Activated B cell treated with CpG ODN at 0.5 μM for 24 hours (primary cell): ENCODE data around the gene DUSP28. TPM values are rescaled to one million over a fixed set of nuclear protein-coding genes. Genes with fewer than 3 reads are reported as not detected.

Experiments
- ATAC-seq: fragments of 200-7000 bp; cut with Tn5 transposase; one replicate; pipeline ENCODE4 v1.10.0; 2021; ENCODE audit warnings: low read depth, mild to moderate bottlenecking, moderate library complexity
- CTCF ChIA-PET: fragments of 350-600 bp; sonication (Branson Sonifier 250); formaldehyde crosslinking; loops from one replicate; lab custom pipeline; 2021; ENCODE audit warnings: antibody characterized with exemption; lab: Charles Lee
- POLR2A ChIA-PET: fragments of 350-600 bp; sonication (Branson Sonifier 250); formaldehyde crosslinking; loops from one replicate; lab custom pipeline; 2021; ENCODE audit warnings: antibody characterized with exemption; lab: Charles Lee
- DNase-seq: peaks from one replicate; pipeline ENCODE4 v3.0.0; 2022
- H3K27ac Mint-ChIP-seq: one replicate; pipeline ENCODE4 v1.8.0; 2020; ENCODE audit warnings: mixed read lengths
- H3K27me3 Mint-ChIP-seq: one replicate; pipeline ENCODE4 v1.8.0; 2021; ENCODE audit warnings: mixed read lengths
- H3K36me3 Mint-ChIP-seq: one replicate; pipeline ENCODE4 v1.8.0; 2021; ENCODE audit warnings: low read depth, mixed read lengths
- H3K4me1 Mint-ChIP-seq: one replicate; pipeline ENCODE4 v1.8.0; 2021; ENCODE audit warnings: mixed read lengths
- H3K4me3 Mint-ChIP-seq: one replicate; pipeline ENCODE4 v1.8.0; 2020; ENCODE audit warnings: mild to moderate bottlenecking, mixed read lengths
- H3K9me3 Mint-ChIP-seq: one replicate; pipeline ENCODE4 v1.8.0; 2020; ENCODE audit warnings: mixed read lengths
- intact Hi-C: fragments of 100-400 bp; cut with micrococcal nuclease; formaldehyde crosslinking; loops from one replicate; pipeline ENCODE4 v1.15.1; 2024
- total RNA-seq: library from RNA; stranded (reverse); gene quantifications from 2 replicates; pipeline ENCODE4 v1.2.3, GENCODE V29; 2022
- TF ChIP-seq, protein P1 (sequence below): fragments of 200-600 bp; IDR thresholded peaks from one replicate; pipeline ENCODE4 v1.8.0; 2022; ENCODE audit warnings: antibody characterized with exemption, mild to moderate bottlenecking

Gene DUSP28
- total RNA-seq, 1 donor from 2014 or later = 11.5 TPM

DNA sequence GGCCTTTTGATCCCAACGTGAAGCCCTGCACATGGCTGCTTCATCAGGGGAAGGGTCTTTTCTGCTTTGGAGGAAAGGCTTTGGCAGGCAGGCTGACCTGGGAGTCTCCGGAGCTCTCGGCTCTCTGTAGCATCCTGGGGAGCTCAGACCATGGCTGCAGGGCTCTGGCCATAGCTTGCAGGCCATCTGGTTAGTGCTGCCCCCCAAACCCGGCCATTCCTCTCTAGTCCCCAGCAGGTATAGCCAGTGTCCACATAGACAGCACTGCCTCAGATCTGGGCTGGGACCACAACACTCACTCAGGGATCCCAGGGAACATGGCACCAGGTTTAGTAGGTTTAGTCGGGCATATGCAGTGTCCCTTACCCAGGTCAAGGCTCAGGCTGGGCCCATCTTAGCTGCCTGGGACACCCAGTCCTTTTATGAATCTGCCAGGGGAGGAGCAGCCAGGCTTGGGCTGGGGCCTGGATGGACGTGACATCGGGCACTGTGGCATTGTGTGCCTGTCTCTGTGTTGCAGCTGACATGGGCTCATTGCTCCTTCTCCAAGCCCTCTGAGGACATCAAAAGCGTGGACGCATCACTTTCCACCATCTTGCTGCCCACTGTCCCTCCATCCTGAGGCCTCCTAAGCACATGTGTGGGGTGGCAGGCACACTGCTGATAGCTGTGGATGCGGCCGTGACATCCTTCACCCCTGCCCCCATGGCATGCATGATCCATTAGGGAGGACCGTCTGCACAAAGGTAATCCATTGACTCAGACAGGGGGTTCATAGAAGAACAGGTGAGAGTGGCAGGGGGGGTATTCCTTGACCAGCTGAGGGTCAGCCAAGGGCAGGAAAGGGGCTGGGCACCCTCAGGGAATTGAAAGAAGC is 45.9 kb downstream of the DUSP28 start:
- Mint-ChIP-seq H3K9me3 (no peaks in the 10 kb centered on the region), H3K27ac (no peak overlapping the region), H3K4me3 (no peak overlapping the region), H3K36me3 (peaks cover 7% of the 10 kb centered on the region), H3K4me1 (no peaks in the 10 kb centered on the region), H3K27me3 (no peaks in the 10 kb centered on the region)
- TF ChIP-seq, protein P1, sequence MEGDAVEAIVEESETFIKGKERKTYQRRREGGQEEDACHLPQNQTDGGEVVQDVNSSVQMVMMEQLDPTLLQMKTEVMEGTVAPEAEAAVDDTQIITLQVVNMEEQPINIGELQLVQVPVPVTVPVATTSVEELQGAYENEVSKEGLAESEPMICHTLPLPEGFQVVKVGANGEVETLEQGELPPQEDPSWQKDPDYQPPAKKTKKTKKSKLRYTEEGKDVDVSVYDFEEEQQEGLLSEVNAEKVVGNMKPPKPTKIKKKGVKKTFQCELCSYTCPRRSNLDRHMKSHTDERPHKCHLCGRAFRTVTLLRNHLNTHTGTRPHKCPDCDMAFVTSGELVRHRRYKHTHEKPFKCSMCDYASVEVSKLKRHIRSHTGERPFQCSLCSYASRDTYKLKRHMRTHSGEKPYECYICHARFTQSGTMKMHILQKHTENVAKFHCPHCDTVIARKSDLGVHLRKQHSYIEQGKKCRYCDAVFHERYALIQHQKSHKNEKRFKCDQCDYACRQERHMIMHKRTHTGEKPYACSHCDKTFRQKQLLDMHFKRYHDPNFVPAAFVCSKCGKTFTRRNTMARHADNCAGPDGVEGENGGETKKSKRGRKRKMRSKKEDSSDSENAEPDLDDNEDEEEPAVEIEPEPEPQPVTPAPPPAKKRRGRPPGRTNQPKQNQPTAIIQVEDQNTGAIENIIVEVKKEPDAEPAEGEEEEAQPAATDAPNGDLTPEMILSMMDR = no peak
- ChIA-PET POLR2A (no interaction called here), CTCF (no interaction called here)
- ATAC-seq (no peak), DNase-seq (no peak)
- intact Hi-C loops = no loop called here

DNA sequence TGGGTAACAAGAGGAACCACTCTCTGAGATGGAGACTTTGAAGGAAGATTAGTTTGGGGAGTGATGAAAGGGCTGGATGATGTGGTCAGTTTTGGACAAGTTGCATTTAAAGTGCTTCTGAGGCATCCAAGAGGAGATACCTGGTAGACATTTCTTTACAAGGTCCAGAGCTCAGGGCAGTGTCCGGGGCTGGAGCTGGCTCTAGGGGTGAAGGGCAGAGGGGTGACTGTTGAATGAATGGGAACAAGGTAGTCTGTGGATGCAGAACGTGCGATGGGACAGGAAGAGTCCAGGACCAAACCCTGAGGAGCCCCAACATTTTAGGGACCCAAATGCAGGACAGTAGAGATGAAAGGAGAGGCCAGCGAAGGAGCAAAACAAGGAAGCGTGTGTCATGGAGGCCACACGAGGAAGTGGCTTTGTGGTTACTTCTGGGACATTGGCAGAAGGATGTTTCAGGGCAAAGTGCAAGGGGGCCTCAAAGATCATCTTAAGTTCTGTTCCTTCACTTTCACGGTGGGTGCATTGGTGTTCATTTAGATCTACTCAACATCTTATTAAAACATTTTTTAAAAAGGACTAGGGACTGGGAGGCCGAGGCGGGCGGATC is 51.5 kb downstream of the DUSP28 start:
- TF ChIP-seq, protein P1 = no peak
- ChIA-PET CTCF (no interaction called here), POLR2A (no interaction called here)
- intact Hi-C loops = no loop called here
- ATAC-seq = no peak
- peaks cover 6% of the 10 kb centered on the region for H3K36me3 Mint-ChIP-seq
- DNase-seq = no peak
- no peak overlapping the region for H3K4me3 Mint-ChIP-seq
- no peaks in the 10 kb centered on the region for H3K27me3 Mint-ChIP-seq
- H3K27ac Mint-ChIP-seq = no peak overlapping the region
- H3K9me3 Mint-ChIP-seq = no peaks in the 10 kb centered on the region
- no peaks in the 10 kb centered on the region for H3K4me1 Mint-ChIP-seq

Other genes with a start within 250 kb of the DUSP28 start
- gene GPC1, start 124.7 kb upstream of the DUSP28 start, total RNA-seq = 1.1 and 1.9 TPM in 2 replicates
- 33.4 and 40.4 TPM in 2 replicates for gene ANKMY1, start 2.4 kb upstream of the DUSP28 start, total RNA-seq
- 70.0 and 71.0 TPM in 2 replicates for gene RNPEPL1, start 8.1 kb downstream of the DUSP28 start, total RNA-seq
- gene CAPN10, start 26.4 kb downstream of the DUSP28 start, total RNA-seq = 55.2 and 61.8 TPM in 2 replicates
- gene GPR35, start 65.1 kb downstream of the DUSP28 start, total RNA-seq = 1.6 TPM in 2 replicates
- not detected in 2 replicates for gene AQP12B, start 122.5 kb downstream of the DUSP28 start, total RNA-seq
- not detected in 2 replicates for gene AQP12A, start 131.5 kb downstream of the DUSP28 start, total RNA-seq